Fibroblast of lung (primary cell): ENCODE data around the gene ITGA3. TPM values are rescaled to one million over a fixed set of nuclear protein-coding genes. Genes with fewer than 3 reads are reported as not detected.

Source experiments
- DNase-seq, 2 donors: peaks; one replicate each; pipeline versions ENCODE4 v3.0.0 to v3.0.0-alpha.2; 2010; ENCODE audit warnings: low read depth in 2 of 2
- H2AFZ ChIP-seq: 2 replicates; pipeline ENCODE4 v1.5.1; 2012; ENCODE audit warnings: low read length, control low read depth, inconsistent platforms
- H3K27ac ChIP-seq: 2 replicates; pipeline ENCODE4 v1.5.1; 2011; ENCODE audit warnings: low read length, control low read depth; ENCODE audit not compliant: insufficient read depth
- H3K27me3 ChIP-seq: 2 replicates; pipeline ENCODE4 v1.5.1; 2011; ENCODE audit warnings: mild to moderate bottlenecking, low read length; ENCODE audit not compliant: control insufficient read depth, insufficient read depth
- H3K36me3 ChIP-seq: 2 replicates; pipeline ENCODE4 v1.5.1; 2011; ENCODE audit warnings: low read length; ENCODE audit not compliant: control insufficient read depth, insufficient read depth
- H3K4me1 ChIP-seq: 2 replicates; pipeline ENCODE4 v1.5.1; 2011; ENCODE audit warnings: low read length; ENCODE audit not compliant: control insufficient read depth, insufficient read depth; ENCODE audit errors: extremely low read depth
- H3K4me2 ChIP-seq: 2 replicates; pipeline ENCODE4 v1.5.1; 2011; ENCODE audit warnings: low read length, control low read depth; ENCODE audit not compliant: insufficient read depth; ENCODE audit errors: extremely low read depth
- H3K4me3 ChIP-seq, 4 experiments: fragments of 200-600 bp in 1 of 4; sonication (generic) in 1 of 4; replicated peaks in 1 of 4; 2 replicates each; pipeline ENCODE4 v1.5.1; 2011 to 2016; ENCODE audit warnings: low read length in 4 of 4, low read depth in 3 of 4, mild to moderate bottlenecking in 3 of 4, control low read depth in 2 of 4, inconsistent platforms in 1 of 4, mixed read lengths in 1 of 4; ENCODE audit not compliant: insufficient read depth in 1 of 4; ENCODE audit errors: control extremely low read depth in 1 of 4
- H3K79me2 ChIP-seq: 2 replicates; pipeline ENCODE4 v1.5.1; 2012; ENCODE audit warnings: mild to moderate bottlenecking, low read length, inconsistent platforms; ENCODE audit not compliant: control insufficient read depth, insufficient read depth
- H3K9ac ChIP-seq: 2 replicates; pipeline ENCODE4 v1.5.1; 2011; ENCODE audit warnings: mild to moderate bottlenecking, low read length, control low read depth; ENCODE audit not compliant: insufficient read depth
- H3K9me3 ChIP-seq: 2 replicates; pipeline ENCODE4 v1.5.1; 2012; ENCODE audit warnings: low read depth, low read length; ENCODE audit not compliant: control insufficient read depth, insufficient read depth
- H4K20me1 ChIP-seq: 2 replicates; pipeline ENCODE4 v1.5.1; 2011; ENCODE audit warnings: low read length; ENCODE audit not compliant: control insufficient read depth, insufficient read depth; ENCODE audit errors: extremely low read depth
- CTCF ChIP-seq, 2 donors: IDR thresholded peaks in 1 of 2; conservative IDR thresholded peaks in 1 of 2; 1 replicate in 1 of 2; 2 replicates in 1 of 2; pipeline ENCODE4 v1.5.1; 2011 to 2012; ENCODE audit warnings: low read length in 2 of 2, control low read depth in 1 of 2, inconsistent platforms in 1 of 2, low read depth in 1 of 2, mild to moderate bottlenecking in 1 of 2
- EZH2 ChIP-seq: IDR thresholded peaks from 2 replicates; pipeline ENCODE4 v1.5.1; 2012; ENCODE audit warnings: low read length, control low read depth, mild to moderate bottlenecking; ENCODE audit errors: missing control alignments
- polyA plus RNA-seq, 2 donors: library from polyadenylated mRNA; depleted of rRNA in 1 of 2; stranded (reverse) in 1 of 2; unstranded in 1 of 2; fragments of >200 nt; gene quantifications; 2 replicates each; pipeline ENCODE4 v1.2.1, GENCODE V29; 2011 to 2012; ENCODE audit warnings: missing spikeins in 1 of 2
- total RNA-seq: library from RNA; depleted of rRNA; stranded (reverse); fragments of >200 nt; gene quantifications from 2 replicates; pipeline ENCODE4 v1.2.1, GENCODE V29; 2014

ITGA3 gene
- total and polyA plus RNA-seq, 2 donors (not counting 1 experiment from before 2014, with no cell fraction given), result 67.3 to 269 TPM

- H3K27me3 ChIP-seq, result no peaks in the 10 kb centered on the region
- H3K4me1 ChIP-seq, result peaks cover 14% of the 10 kb centered on the region
- H3K9ac ChIP-seq, result no peak overlapping the region
- peak overlapping the region; percentile 13 for H3K4me2 ChIP-seq
- no peaks in the 10 kb centered on the region for H3K79me2 ChIP-seq
- H3K36me3 ChIP-seq, result peaks cover 1% of the 10 kb centered on the region
- no peak overlapping the region for H3K27ac ChIP-seq
- no peak for TF ChIP-seq CTCF (conservative IDR thresholded peaks at IDR 0.05 in 1 of 2, IDR thresholded peaks at IDR 0.05 in 1 of 2; ENCODE audit: low read depth in 1 of 2, low read length in 2 of 2)
- no peak for TF ChIP-seq EZH2
- no peak overlapping the region for H2AFZ ChIP-seq
- no peak overlapping the region for H3K4me3 ChIP-seq
- DNase-seq, result no peak
- H4K20me1 ChIP-seq, result no peaks in the 10 kb centered on the region
- no peaks in the 10 kb centered on the region for H3K9me3 ChIP-seq
These were observed 45.0 kb downstream of the ITGA3 start for GRCh38 chr17:50100921-50101345.

GRCh38 chr17:50101346-50102163 lies 45.6 kb downstream of the ITGA3 start:
- no peak overlapping the region for H3K9ac ChIP-seq
- H4K20me1 ChIP-seq, result no peaks in the 10 kb centered on the region
- no peaks in the 10 kb centered on the region for H3K79me2 ChIP-seq
- no peaks in the 10 kb centered on the region for H3K27me3 ChIP-seq
- DNase-seq, result peak in 1 of 2 donors; percentile 65
- H3K27ac ChIP-seq, result no peak overlapping the region
- H3K4me3 ChIP-seq, result no peak overlapping the region
- TF ChIP-seq EZH2, result no peak
- no peak for TF ChIP-seq CTCF (conservative IDR thresholded peaks at IDR 0.05 in 1 of 2, IDR thresholded peaks at IDR 0.05 in 1 of 2; ENCODE audit: low read depth in 1 of 2, low read length in 2 of 2)
- H2AFZ ChIP-seq, result no peak overlapping the region
- H3K4me1 ChIP-seq, result peaks cover 10% of the 10 kb centered on the region
- peak overlapping the region; percentile 13 for H3K4me2 ChIP-seq
- H3K9me3 ChIP-seq, result no peaks in the 10 kb centered on the region
- peaks cover 1% of the 10 kb centered on the region for H3K36me3 ChIP-seq

GRCh38 chr17:50102164-50102991 lies 46.5 kb downstream of the ITGA3 start:
- no peak overlapping the region for H3K27ac ChIP-seq
- DNase-seq, result no peak
- no peaks in the 10 kb centered on the region for H4K20me1 ChIP-seq
- H3K4me3 ChIP-seq, result no peak overlapping the region
- no peak overlapping the region for H3K9ac ChIP-seq
- no peak overlapping the region for H2AFZ ChIP-seq
- no peaks in the 10 kb centered on the region for H3K9me3 ChIP-seq
- H3K4me2 ChIP-seq, result no peak overlapping the region
- H3K79me2 ChIP-seq, result no peaks in the 10 kb centered on the region
- peaks cover 4% of the 10 kb centered on the region for H3K36me3 ChIP-seq
- peaks cover 8% of the 10 kb centered on the region for H3K4me1 ChIP-seq
- no peaks in the 10 kb centered on the region for H3K27me3 ChIP-seq
- TF ChIP-seq CTCF (conservative IDR thresholded peaks at IDR 0.05 in 1 of 2, IDR thresholded peaks at IDR 0.05 in 1 of 2; ENCODE audit: low read depth in 1 of 2, low read length in 2 of 2) (no peak), EZH2 (no peak)
